ENCODE results near the gene ITPRIPL2. TPM values are rescaled to one million over a fixed set of nuclear protein-coding genes. Genes with fewer than 3 reads are reported as not detected.

The ITPRIPL2 gene
- total and polyA plus RNA-seq, 2 of the 13 experiments (the other 11 are each of a cell fraction or from before 2014, with no cell fraction given), result 5.9 to 12.6 TPM

- TF ChIP-seq MAZ (IDR thresholded peaks at IDR 0.05; ENCODE audit: borderline replicate concordance, low read depth, low read length) (no peak), MAZ (CRISPR knock-in tag; IDR thresholded peaks at IDR 0.05; ENCODE audit: low read depth) (no peak), MAFK (conservative IDR thresholded peaks at IDR 0.05 in 1 of 2, IDR thresholded peaks at IDR 0.05 in 1 of 2; ENCODE audit: low read length in 2 of 2) (no peak), ATF1 (CRISPR knock-in tag; IDR thresholded peaks at IDR 0.05) (0 out of 2 replicates have a peak, but pooled peaks have one; percentile 28), ZBTB14 (CRISPR knock-in tag; IDR thresholded peaks at IDR 0.05) (no peak), SP4 (CRISPR knock-in tag; IDR thresholded peaks at IDR 0.05) (0 out of 2 replicates have a peak, but pooled peaks have one; percentile 18), TRAFD1 (CRISPR knock-in tag; IDR thresholded peaks at IDR 0.05; ENCODE audit: borderline replicate concordance) (no peak), DZIP1 (CRISPR knock-in tag; IDR thresholded peaks at IDR 0.05) (no peak), ZNF652 (CRISPR knock-in tag; IDR thresholded peaks at IDR 0.05; ENCODE audit: borderline replicate concordance, low read depth) (no peak), NFE2 (CRISPR knock-in tag; IDR thresholded peaks at IDR 0.05) (no peak), ZNF572 (CRISPR knock-in tag; IDR thresholded peaks at IDR 0.05) (no peak), PAXIP1 (CRISPR knock-in tag; conservative IDR thresholded peaks at IDR 0.05) (0 out of 2 replicates have a peak, but pooled peaks have one; percentile 17), HNF1B (CRISPR knock-in tag; IDR thresholded peaks at IDR 0.05) (peak; percentile 25; the same call in 1 of the 2 replicates), CEBPB (IDR thresholded peaks at IDR 0.05; ENCODE audit: borderline replicate concordance, low read depth, low read length) (no peak), ZSCAN21 (CRISPR knock-in tag; IDR thresholded peaks at IDR 0.05; ENCODE audit: borderline replicate concordance) (no peak), SIX4 (CRISPR knock-in tag; IDR thresholded peaks at IDR 0.05) (no peak), ZNF7 (CRISPR knock-in tag; IDR thresholded peaks at IDR 0.05) (peak; percentile 59; the same call in 1 of the 2 replicates)
Measured at GRCh38 chr16:19130852-19131824, 17.4 kb downstream of the ITPRIPL2 start (continued).

Data from HepG2 (cell line).